ENCODE data around the gene PTPRK. TPM values are rescaled to one million over a fixed set of nuclear protein-coding genes. Genes with fewer than 3 reads are reported as not detected.

Gene PTPRK
- total RNA-seq, 1 donor from 2014 or later: 43.0 TPM

DNA sequence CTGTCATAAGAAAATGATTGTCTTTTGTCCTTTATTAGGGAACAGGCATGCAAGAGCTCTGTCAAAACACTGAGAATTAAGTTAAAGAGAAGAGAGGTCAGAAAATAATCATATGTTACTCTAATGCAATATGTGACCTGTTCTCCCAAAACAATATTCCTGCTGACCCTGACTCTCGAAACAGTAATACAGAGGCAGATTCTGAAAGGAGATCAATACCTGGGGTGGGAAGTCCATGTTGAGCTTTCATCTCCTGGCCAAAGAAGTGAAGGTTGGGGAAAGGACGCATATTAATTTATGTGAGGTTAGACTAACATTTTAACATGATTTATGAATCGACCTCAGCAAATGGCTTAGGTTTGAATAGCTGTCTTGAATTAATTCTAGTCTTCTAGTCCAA, 243.0 kb downstream of the PTPRK start:
- ATAC-seq (no peak), DNase-seq (no peak)
- intact Hi-C loops (cut with micrococcal nuclease): no loop called here

DNA sequence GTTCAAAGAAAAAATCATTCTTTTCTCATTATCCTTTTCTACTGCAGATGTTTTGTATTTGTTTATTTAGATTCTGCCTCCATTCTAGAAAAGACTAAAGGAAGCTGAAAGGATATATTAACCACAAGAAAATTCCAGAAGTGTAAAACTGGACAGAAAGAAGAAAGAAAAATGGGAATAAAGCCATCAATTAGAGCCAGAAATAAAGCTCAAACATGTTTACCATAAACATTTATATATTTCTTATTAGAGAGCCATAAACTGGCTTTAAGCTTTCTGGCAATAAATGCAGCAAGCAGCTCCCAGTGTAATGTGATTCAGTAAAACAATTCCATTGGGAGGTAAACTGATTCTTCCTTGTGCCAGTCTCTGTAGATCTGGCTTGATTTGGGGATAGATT, 244.1 kb downstream of the PTPRK start:
- DNase-seq (no peak), ATAC-seq (no peak)
- intact Hi-C loops (cut with micrococcal nuclease): no loop called here

DNA sequence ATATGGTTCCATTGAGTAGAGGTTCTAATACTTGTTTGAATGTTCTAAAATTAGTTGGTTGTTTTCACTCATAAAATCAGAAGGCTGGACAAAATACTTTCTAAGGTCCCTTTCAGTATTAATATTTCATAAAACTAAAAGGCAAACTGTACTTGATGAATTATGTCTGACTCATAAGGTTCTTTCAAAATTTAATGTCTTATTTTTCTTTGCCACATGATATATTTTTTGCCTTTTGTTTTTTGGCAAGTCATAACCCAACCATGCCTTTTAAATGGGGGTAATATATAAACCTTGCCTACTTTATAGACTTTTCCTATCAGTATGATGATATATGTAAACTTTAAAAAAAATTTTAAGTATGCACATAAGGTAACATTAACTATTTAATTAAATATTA, 244.7 kb downstream of the PTPRK start:
- intact Hi-C loops (cut with micrococcal nuclease): no loop called here
- DNase-seq (no peak), ATAC-seq (no peak)

DNA sequence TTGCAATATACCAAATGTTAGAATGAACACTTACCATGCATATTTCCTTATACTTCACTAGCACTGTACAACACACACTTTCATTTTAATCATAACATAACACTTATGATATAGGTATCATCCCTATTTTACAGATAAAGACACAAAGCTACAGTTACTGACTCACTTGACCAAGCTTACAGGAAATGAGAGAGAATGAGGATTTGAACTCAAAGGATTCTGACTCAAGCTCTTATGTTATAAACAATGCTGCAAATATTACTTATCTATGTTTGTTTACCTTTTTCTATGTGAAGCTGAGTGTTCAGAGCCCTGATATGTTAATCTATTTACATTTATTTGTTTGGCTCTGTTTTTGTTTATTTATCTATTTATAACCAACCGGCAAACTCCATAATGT, 245.4 kb downstream of the PTPRK start:
- intact Hi-C loops (cut with micrococcal nuclease): no loop called here
- ATAC-seq: no peak
- no peak for DNase-seq

DNA sequence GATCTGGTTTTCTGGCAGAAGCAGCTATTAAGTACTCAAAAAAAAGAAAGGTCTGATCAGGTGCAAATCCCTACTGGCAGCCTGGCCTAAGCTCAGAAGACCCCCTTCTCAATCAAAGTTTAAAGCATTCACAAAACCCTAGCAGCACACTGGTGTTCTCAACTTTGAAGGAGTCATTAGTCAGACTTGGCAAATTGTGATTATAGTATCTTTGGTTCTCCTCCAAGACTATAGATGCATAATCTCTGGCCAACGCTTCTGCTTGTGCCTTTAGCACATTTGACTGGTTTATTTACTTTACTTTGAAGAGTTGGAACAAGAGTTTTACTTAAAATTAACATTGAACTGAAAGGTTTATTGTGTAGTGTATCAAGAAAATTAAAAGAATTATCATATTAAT, 248.9 kb downstream of the PTPRK start:
- ATAC-seq (no peak), DNase-seq (no peak)
- intact Hi-C loops (cut with micrococcal nuclease): no loop called here

DNA sequence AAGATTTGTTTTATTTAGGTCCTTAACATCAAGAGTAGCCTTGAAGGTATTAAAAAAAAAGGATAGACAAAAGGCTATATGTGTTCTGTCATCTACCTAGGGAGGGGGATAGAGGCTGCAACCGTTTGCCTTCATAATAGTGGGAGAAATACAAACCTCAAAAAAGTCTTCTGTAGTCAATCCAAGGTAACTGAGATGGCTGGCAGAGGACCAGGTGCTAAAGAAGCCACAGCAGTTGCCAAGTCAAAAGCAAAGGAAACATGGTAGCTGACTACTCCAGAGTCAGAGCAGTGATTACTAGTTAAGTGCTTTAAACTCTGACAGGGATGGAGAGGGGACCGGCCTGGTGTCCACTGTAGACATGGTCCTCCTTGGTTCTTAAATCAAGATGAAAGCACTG, 249.4 kb downstream of the PTPRK start:
- no peak for DNase-seq
- intact Hi-C loops (cut with micrococcal nuclease): no loop called here
- no peak for ATAC-seq

DNA sequence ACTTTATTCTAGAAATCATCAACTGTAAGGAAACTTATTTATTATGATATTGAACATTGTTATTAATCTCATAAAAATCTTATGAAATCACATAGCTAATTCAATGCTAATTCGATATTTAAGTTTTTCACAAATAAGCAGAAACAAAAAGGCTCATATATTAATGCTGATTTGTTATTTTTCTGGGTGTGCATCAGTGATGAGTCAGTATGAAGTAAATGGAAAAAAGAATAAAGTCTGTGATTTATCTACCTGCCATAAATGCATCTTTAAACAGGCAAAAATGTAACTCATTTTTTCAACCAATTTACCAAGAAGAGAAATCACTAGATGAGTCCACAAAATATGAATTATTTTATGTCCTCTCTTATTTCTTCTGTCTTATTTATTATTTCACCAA, 253.5 kb downstream of the PTPRK start:
- intact Hi-C loops (cut with micrococcal nuclease): no loop called here
- no peak for DNase-seq
- ATAC-seq: no peak

DNA sequence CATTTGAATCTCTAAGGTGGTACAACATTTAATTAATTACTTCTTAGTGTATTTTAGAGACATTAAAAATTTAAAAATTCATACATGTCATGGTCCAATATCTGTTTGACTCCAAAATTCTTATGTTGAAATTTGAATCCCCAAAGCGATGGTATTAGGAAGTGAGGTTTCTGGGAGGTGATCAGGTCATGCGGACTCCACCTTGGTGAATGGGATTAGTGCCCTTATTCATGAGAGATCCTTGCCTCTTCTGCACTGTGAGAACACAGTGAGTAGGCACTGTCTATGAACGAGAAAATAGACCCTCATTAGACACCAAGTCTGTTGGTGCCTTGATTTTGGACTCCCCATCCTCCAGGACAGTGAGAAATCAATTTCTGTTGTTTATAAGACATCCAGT, 254.7 kb downstream of the PTPRK start:
- ATAC-seq (no peak), DNase-seq (no peak)
- intact Hi-C loops (cut with micrococcal nuclease): no loop called here

DNA sequence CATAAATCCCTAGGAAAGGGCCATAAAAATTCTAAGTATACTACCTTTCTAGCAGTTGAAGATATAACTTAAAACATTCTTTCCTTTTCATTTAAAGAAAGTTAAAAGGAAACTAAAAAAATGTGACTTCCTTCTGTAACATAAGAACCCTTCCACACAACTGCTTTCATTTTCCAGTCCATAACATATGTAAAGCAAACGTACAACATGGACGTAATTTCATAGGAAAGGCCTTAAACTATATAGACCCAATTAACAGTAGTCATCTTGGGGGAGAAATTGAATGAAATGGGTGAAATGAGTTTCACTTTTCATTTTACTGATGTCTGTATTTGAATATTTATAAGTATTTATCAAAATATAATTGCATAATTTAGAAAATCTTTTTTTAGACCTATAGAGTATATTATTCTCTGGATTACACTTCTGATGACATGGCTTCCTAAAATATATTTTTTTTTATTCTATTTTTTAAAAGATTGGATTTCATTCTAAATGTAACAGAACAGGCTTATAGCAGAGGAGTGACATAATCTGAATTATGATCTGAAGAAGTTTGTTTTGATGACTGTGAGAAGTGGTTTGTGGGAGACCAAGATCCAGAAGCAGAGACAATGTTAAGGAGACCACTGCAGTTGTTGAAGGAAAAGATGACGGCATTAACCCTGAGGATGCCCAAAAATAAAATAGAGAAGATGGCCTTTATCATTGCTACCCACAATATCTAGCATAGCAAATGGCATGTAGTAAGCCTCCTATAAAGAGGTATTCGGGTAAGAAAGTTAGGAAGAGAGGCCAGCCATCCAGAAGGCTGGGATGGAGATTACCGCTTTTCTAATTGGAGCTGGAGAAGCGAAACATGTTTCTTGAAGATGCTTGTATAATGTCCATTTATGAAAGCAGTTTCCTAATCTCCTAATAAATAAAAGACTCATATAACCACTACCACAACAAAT, 260.4 kb downstream of the PTPRK start:
- intact Hi-C loops (cut with micrococcal nuclease): no loop called here
- DNase-seq: no peak
- ATAC-seq: no peak

DNA sequence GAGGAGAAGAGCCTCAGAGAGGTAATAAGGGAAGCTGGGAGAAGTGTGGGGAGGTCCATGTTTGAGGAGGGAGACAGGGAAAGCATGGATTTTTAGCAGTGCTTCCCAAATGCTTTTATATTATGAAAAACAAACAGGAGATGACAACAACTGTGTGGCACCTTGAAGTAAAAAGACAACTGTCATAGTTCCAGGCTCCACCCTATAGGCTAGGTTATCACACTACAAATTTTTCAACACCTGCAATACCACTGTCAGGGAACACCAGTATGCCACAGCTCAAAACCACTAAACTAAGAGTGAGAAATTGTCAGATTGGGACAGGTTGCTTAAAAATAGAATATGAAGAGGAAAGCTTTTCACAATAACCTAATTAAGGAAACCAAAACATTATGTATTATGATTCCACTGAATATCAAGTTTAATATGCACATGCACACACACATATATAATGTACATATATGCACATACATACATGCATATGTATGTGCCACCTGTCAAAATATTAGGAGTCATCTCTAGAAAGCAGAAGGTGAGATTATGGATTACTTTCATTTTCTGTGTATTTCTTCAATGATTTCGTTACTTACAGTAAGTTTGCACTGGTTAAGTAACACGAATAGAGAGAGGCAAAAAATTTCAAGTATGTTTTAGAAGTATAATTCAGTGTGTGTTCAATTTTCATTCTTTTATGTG, 261.2 kb downstream of the PTPRK start:
- DNase-seq: no peak
- intact Hi-C loops (cut with micrococcal nuclease): no loop called here
- no peak for ATAC-seq

DNA sequence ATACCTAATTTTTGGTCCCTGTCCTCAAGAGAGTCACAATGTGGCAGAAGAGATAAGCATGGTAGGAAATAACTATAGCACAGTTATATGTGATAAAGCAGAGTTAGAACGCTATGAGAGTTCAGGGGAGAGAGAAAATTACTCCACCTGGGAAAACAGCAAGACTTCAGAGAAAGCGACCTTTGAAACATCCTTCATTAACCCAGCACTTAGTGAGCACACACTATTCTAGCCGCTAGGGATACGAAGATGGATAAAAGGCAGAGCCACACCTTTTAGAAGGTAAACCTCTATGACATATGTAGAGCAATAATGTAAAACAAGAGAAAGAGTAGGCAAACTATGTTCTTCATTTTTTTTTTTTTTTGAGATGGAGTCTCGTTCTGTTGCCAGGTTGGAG, 264.3 kb downstream of the PTPRK start:
- no peak for DNase-seq
- intact Hi-C loops (cut with micrococcal nuclease): no loop called here
- ATAC-seq: no peak

DNA sequence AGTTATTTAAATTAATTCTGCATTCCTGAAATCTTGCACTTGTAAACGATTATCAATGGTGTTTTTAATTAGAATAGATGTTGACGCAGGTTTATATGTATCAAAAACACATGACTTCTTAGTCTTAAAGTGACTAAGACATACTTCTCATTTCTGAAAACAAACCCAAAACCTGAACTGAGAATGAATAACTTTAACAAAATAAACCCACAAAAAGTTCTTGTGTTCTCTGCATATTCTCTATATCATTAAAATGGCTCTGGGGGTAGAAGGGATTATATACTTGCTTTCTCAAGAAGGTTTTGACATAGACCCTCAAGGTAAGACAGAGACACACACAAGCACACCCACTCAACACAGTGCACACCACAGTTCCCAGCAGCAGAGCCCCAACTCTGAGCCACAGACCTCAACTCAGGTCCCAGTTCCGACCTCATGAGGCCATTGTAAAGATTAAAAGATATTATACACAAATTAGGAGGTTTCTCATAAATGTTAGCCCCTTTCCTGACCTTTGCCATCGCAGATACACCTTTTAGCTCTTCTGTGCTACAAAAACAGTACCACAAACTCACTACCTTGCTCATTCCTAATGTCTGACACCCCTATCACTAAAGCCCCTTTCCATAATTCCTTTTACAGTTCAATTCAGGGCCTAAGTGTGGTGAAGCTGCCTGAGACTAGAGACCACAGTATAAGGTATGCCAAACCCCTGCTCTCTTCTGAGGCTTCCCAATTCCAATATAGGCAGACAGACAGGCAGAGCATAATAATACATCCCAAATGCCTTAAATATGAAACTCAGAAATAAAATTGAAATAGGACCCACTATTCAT, 267.8 kb downstream of the PTPRK start:
- ATAC-seq (no peak), DNase-seq (no peak)
- intact Hi-C loops (cut with micrococcal nuclease): no loop called here

DNA sequence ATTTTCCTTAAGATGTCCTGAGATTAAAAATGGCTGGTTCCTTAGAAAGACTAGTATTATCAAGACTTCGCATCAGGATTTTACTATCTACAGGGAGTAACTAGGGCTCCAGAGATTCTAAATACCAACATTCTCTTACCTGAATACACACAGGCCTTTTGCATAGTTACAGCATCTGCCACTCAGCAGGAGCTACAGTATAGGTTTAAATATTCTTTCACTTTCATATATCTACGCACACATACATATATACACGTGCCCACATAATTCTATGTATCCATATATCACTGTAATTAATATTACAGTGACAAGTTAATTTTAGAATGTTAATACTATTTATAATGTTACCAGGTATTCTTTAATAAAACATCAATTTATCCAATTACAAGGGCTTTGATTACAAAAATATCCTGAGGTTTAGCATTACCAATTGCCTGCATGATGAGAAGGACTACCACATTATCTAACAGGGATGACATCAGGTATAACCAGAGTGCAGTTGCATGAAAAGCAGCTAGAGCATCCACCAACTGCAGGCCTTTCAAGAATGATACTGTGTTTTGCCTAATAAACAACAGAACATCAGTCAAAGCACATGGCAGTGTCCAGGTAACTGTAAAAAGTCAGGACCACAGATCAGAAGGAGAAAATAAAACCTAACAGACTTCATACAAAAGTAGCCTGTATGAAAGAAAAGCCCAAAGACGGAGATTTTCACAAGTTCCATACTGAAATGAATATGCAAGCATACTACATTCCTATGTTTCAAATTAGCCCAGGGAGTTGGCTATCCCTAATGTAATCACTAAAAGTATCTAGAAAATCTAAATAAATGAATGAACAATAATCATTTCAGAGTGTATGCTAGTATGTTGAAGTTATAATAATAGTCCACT, 268.7 kb downstream of the PTPRK start:
- ATAC-seq (no peak), DNase-seq (no peak)
- intact Hi-C loops (cut with micrococcal nuclease): no loop called here

DNA sequence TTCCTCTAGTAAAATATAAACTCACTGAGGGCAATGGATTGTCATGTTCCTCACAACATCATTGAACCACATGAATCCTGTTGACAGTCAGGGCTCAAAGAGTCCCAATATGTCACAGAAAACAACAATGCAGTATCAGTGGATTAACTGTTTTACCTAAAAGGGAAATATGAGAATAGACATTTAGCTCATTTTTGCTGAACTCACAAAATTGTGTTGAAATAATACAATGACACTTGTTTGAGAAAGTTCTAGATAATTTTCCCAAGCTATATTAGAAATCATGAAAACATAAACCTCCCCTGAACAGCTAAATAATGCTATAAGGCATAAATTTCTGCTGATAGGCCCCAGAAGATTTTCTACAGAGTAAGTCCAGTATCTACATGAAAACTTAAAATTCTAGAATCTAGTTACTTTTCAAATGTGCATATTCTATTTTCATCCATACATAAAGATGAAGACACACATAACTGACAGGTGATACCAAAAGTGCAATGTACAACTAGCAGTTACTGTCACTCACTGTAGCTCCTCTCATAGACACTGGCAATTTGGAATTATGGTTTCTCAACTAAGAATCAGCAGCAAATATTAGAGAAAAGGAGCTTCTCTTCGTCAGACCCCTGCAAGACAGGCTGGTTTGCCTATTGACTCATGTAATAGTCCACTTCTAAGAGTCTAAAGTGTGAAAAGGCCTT, 269.9 kb downstream of the PTPRK start:
- DNase-seq (no peak), ATAC-seq (no peak)

DNA sequence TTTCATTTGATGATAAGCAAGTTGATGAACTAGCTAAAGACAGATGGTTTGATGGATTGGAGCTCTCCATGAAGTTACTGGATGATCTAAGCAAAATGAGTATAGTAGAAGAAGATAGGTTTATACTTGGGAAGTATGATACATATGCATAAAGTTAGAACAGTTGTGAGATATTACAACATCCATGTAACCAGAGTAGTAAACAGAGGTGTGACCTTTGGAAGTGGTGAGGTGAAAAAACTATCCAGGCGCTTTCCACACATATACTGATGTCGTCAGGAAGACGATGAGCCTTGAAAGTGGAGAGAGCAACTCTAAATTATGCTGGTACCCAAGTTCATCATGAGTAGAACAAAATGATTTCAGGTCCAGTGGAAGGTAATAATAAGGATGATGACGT, 271.0 kb downstream of the PTPRK start:
- DNase-seq (no peak), ATAC-seq (no peak)
- intact Hi-C loops (cut with micrococcal nuclease): no loop called here

More for the DNA sequence above, 269.9 kb downstream of the PTPRK start:
- intact Hi-C loops (cut with micrococcal nuclease): no loop called here

DNA sequence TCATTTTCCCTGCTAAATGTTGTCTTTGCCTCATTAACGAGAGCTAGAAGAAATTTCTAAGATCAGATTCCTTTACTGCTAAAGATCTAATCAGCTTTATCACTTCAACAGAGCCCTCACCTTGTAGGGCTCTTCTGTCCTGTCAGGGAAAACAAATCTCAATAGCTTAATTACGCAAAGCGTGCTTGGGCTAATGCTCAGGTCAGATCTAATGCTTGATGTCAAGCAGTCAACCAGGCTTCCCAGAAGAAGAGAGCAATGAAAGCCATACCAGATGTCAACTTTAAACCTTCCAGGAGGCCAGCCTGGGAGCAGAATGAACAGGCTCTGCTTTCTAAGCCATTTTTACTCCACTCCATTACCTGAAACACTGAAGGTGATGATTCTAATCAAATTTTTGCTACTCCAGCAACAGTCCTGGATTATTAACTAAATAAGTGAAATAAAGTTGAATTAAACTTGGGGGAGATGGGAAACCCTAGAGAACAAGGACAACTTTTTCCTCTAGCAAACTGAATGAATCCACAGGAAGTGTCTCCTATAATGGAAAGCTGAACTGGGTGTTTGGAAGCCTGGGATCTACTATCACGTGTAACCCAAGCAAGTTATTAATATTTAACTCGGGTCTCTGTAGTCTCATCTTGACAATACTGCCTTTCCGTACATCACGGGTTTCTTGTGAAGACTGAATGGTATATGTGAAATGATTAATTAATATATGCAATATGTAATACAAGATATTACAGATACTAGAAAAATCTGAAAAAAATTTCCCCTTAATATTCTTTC, 273.7 kb downstream of the PTPRK start:
- no peak for DNase-seq
- intact Hi-C loops (cut with micrococcal nuclease): no loop called here
- no peak for ATAC-seq

DNA sequence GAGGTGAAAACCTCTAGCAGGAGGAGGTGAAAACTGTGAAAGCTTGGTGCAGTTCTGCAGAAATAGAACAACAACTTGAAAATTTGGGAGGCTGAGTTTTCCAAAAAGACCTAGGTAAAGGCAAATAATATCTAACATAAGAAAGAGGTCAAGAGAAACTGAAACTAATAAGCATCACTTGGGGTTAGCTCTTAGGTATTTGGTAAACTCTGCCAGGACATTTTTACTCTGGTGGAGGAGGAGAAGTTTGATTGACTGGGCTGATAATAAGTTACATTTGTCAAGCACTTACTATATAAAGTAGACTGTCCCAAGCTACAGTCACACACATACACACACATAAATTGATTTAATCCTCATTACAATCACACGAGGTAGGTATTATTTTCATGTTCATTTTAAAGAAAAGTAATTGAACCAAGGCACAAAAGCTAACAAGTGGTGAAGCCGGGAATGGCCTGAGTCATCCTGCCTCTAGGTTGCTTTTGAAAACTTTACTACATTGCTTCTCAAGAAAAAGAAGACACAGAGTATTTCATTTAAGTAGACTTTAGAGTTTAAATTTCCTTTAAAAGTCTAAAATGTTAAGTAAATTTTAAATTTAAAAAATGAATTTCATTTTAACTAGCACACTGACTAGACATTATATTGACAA, 275.5 kb downstream of the PTPRK start:
- intact Hi-C loops (cut with micrococcal nuclease): no loop called here
- no peak for DNase-seq
- ATAC-seq: no peak

Data from left ventricle myocardium superior (tissue), 1 donor.